ENCODE measurements around the gene SKIDA1. TPM values are rescaled to one million over a fixed set of nuclear protein-coding genes. Genes with fewer than 3 reads are reported as not detected.

SKIDA1 gene
- total and polyA plus RNA-seq, 2 experiments from 2014 or later: 1.5 to 3.5 TPM

GRCh38 chr10:21513405-21513788, 12.1 kb downstream of the SKIDA1 start:
- Mint-ChIP-seq H3K9me3 (no peaks in the 10 kb centered on the region; the same call in 2 of the 3 replicates), H3K36me3 (ENCODE audit: low read depth) (no peaks in the 10 kb centered on the region), H3K4me1 (peaks cover 68% of the 10 kb centered on the region), H3K27ac (no peak overlapping the region), H3K27me3 (ENCODE audit: insufficient read depth, low read depth, poor library complexity) (peaks cover 37% of the 10 kb centered on the region), H3K4me3 (peak overlapping the region; percentile 78)
- Histone ChIP-seq H3K4me2 (peak overlapping the region; percentile 85), H4K20me1 (replicated peaks; ENCODE audit: insufficient read depth) (no peaks in the 10 kb centered on the region; the same call in 1 of the 2 replicates), H3K27ac (ENCODE audit: low read depth) (no peak overlapping the region), H3K79me2 (replicated peaks; ENCODE audit: insufficient read depth) (peaks cover 5% of the 10 kb centered on the region; the same call in 1 of the 2 replicates), H2AFZ (no peak overlapping the region), H3K27me3 (ENCODE audit: insufficient read depth) (peaks cover 43% of the 10 kb centered on the region), H3K4me3 (peak overlapping the region; percentile 60), H3F3A (replicated peaks; ENCODE audit: low read depth) (peaks cover 11% of the 10 kb centered on the region), H3K36me3 (ENCODE audit: insufficient read depth) (no peaks in the 10 kb centered on the region), H3K4me1 (ENCODE audit: insufficient read depth) (peaks cover 56% of the 10 kb centered on the region), H3K9me2 (ENCODE audit: insufficient read depth) (no peaks in the 10 kb centered on the region)
- no peak for DNase-seq (ENCODE audit: low spot score)
- no peak for ATAC-seq
- no peak for TF ChIP-seq JUNB (IDR thresholded peaks at IDR 0.05; ENCODE audit: unreplicated experiment)
- no peak for TF ChIP-seq EZH2phosphoT487 (IDR thresholded peaks at IDR 0.05; ENCODE audit: unreplicated experiment)
- TF ChIP-seq NANOG (IDR thresholded peaks at IDR 0.05; ENCODE audit: borderline replicate concordance): no peak
- TF ChIP-seq EZH2 (IDR thresholded peaks at IDR 0.05; ENCODE audit: low read depth, unreplicated experiment): no peak
- no peak for TF ChIP-seq REST (IDR thresholded peaks at IDR 0.05; ENCODE audit: unreplicated experiment)
- TF ChIP-seq ETS1 (IDR thresholded peaks at IDR 0.05): no peak

- no peak overlapping the region for H2AFZ ChIP-seq
- Mint-ChIP-seq H3K27ac (no peak overlapping the region), H3K4me1 (peaks cover 65% of the 10 kb centered on the region), H3K27me3 (ENCODE audit: insufficient read depth, low read depth, poor library complexity) (peaks cover 38% of the 10 kb centered on the region), H3K9me3 (no peaks in the 10 kb centered on the region; the same call in 2 of the 3 replicates), H3K36me3 (ENCODE audit: low read depth) (no peaks in the 10 kb centered on the region), H3K4me3 (peak overlapping the region; percentile 78)
- H3K27ac ChIP-seq (ENCODE audit: low read depth): 0 out of 2 replicates have a peak overlapping the region, but pooled peaks have one; percentile 4
- DNase-seq (ENCODE audit: low spot score) (no peak), ATAC-seq (no peak)
- H3K4me3 ChIP-seq: peak overlapping the region; percentile 60
- peaks cover 43% of the 10 kb centered on the region for H3K27me3 ChIP-seq (ENCODE audit: insufficient read depth)
- H3F3A ChIP-seq (replicated peaks; ENCODE audit: low read depth): peaks cover 11% of the 10 kb centered on the region
- H3K79me2 ChIP-seq (replicated peaks; ENCODE audit: insufficient read depth): peaks cover 5% of the 10 kb centered on the region; the same call in 1 of the 2 replicates
- peak overlapping the region; percentile 85 for H3K4me2 ChIP-seq
- no peaks in the 10 kb centered on the region for H3K9me2 ChIP-seq (ENCODE audit: insufficient read depth)
- H3K4me1 ChIP-seq (ENCODE audit: insufficient read depth): peaks cover 55% of the 10 kb centered on the region
- TF ChIP-seq CTCF (conservative IDR thresholded peaks at IDR 0.05; ENCODE audit: low read depth in 2 of 2): no peak
- peak; percentile 88 for TF ChIP-seq NANOG (IDR thresholded peaks at IDR 0.05; ENCODE audit: borderline replicate concordance)
- no peaks in the 10 kb centered on the region for H3K36me3 ChIP-seq (ENCODE audit: insufficient read depth)
- H4K20me1 ChIP-seq (replicated peaks; ENCODE audit: insufficient read depth): no peaks in the 10 kb centered on the region; the same call in 1 of the 2 replicates
These were observed 12.7 kb downstream of the SKIDA1 start for GRCh38 chr10:21512573-21513404.
